ENCODE measurements around the gene GAA.
"Not testable (repeated sequence)": the region's sequence is repeated elsewhere in the genome, so short reads cannot be mapped to it uniquely, and the experiment has no call there.

GAA gene

GRCh38 chr17:80084773-80085172, 16.6 kb upstream of the GAA start:
- no peak for DNase-seq

GRCh38 chr17:80086081-80086480, 15.3 kb upstream of the GAA start:
- DNase-seq = no peak

GRCh38 chr17:80086616-80087015, 14.8 kb upstream of the GAA start:
- DNase-seq = no peak

- DNase-seq = no peak
These were observed 13.8 kb upstream of the GAA start for GRCh38 chr17:80087346-80088265.

- no peak for DNase-seq
These were observed 11.6 kb upstream of the GAA start for GRCh38 chr17:80089762-80090161.

- DNase-seq = not testable (repeated sequence)
These were observed 11.2 kb upstream of the GAA start for GRCh38 chr17:80090164-80090563.

GRCh38 chr17:80091376-80091775, 10.0 kb upstream of the GAA start:
- no peak for DNase-seq

GRCh38 chr17:80092959-80093358, 8.4 kb upstream of the GAA start:
- no peak for DNase-seq

GRCh38 chr17:80095038-80095843, 6.1 kb upstream of the GAA start:
- no peak for DNase-seq

GRCh38 chr17:80095844-80096475, 5.4 kb upstream of the GAA start:
- DNase-seq = no peak

- no peak for DNase-seq
These were observed 4.8 kb upstream of the GAA start for GRCh38 chr17:80096561-80097021.

- DNase-seq = no peak
These were observed 4.2 kb upstream of the GAA start for GRCh38 chr17:80097127-80097621.

GRCh38 chr17:80097844-80098691, 3.3 kb upstream of the GAA start:
- no peak for DNase-seq

GRCh38 chr17:80099291-80100034, 1.9 kb upstream of the GAA start:
- no peak for DNase-seq

GRCh38 chr17:80100035-80100323, 1.4 kb upstream of the GAA start:
- no peak for DNase-seq

GRCh38 chr17:80101946-80102663, 724 bp downstream of the GAA start:
- DNase-seq = no peak

GRCh38 chr17:80102664-80103448, 1.5 kb downstream of the GAA start:
- DNase-seq = no peak

GRCh38 chr17:80103449-80104085, 2.2 kb downstream of the GAA start:
- DNase-seq = no peak

GRCh38 chr17:80104321-80104955, 3.1 kb downstream of the GAA start:
- DNase-seq = no peak

All from NCI-H446 treated with DMSO at 0.1 percent for 48 hours (cell line).